ENCODE measurements around the gene STARD13. TPM values are rescaled to one million over a fixed set of nuclear protein-coding genes. Genes with fewer than 3 reads are reported as not detected.

The STARD13 gene
- total and polyA plus RNA-seq, 8 donors: 4.4 to 158 (median 44.0) TPM

- peaks cover 0 to 15% (median 5%) of the 10 kb centered on the region in 4 donors for H3K4me1 ChIP-seq
- H3K4me3 ChIP-seq: no peak overlapping the region
- no peaks in the 10 kb centered on the region for H3K36me3 ChIP-seq
- WGBS, 5 donors: 94 to 99% (median 95%) methylated on average over 1 of the region's 1 CpG
- peaks cover 0 to 3% (median 0%) of the 10 kb centered on the region in 4 donors for H3K9me3 ChIP-seq
- intact Hi-C loops (cut with DNase I; ENCODE audit: low total_unique reads): no loop called here
- no peak for TF ChIP-seq EP300 (IDR thresholded peaks at IDR 0.05)
- no peak for TF ChIP-seq POLR2AphosphoS5 (IDR thresholded peaks at IDR 0.05)
- TF ChIP-seq POLR2A (IDR thresholded peaks at IDR 0.05): no peak
- no peak for DNase-seq
- H3K27me3 ChIP-seq: no peaks in the 10 kb centered on the region
- no peak overlapping the region for H3K27ac ChIP-seq
These were observed 34.3 kb upstream of the STARD13 start for GRCh38 chr13:33319859-33320258.

DNA sequence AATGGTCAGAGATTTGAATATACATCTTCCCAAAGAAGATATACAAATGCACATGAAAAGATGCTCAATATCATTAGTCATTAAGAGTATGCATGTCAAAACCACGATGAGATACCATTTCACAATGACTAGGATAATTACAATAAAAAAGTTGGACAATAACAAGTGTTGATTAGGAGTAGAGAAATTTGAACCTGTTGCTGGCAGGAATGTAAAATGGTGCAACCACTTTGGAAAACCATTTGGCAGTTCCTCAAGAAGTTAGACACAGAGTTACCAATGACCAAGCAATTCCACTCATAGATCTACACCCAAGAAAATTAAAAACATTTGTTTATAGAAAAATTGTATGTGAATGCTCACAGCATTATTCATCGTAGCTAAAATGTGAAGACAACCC is 33.2 kb upstream of the STARD13 start:
- intact Hi-C loops (cut with DNase I; ENCODE audit: low total_unique reads): no loop called here

GRCh38 chr13:33318037-33318436 is 32.5 kb upstream of the STARD13 start:
- Histone ChIP-seq H3K4me1 (peaks cover 0 to 8% (median 0%) of the 10 kb centered on the region in 4 donors), H3K27me3 (no peaks in the 10 kb centered on the region), H3K4me3 (no peak overlapping the region), H3K27ac (no peak overlapping the region), H3K9me3 (peaks cover 0 to 3% (median 0%) of the 10 kb centered on the region in 4 donors), H3K36me3 (no peaks in the 10 kb centered on the region)
- DNase-seq: no peak
- no peak for TF ChIP-seq EP300 (IDR thresholded peaks at IDR 0.05)
- TF ChIP-seq, protein P1, sequence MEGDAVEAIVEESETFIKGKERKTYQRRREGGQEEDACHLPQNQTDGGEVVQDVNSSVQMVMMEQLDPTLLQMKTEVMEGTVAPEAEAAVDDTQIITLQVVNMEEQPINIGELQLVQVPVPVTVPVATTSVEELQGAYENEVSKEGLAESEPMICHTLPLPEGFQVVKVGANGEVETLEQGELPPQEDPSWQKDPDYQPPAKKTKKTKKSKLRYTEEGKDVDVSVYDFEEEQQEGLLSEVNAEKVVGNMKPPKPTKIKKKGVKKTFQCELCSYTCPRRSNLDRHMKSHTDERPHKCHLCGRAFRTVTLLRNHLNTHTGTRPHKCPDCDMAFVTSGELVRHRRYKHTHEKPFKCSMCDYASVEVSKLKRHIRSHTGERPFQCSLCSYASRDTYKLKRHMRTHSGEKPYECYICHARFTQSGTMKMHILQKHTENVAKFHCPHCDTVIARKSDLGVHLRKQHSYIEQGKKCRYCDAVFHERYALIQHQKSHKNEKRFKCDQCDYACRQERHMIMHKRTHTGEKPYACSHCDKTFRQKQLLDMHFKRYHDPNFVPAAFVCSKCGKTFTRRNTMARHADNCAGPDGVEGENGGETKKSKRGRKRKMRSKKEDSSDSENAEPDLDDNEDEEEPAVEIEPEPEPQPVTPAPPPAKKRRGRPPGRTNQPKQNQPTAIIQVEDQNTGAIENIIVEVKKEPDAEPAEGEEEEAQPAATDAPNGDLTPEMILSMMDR (IDR thresholded peaks at IDR 0.05): no peak
- no peak for TF ChIP-seq POLR2AphosphoS5 (IDR thresholded peaks at IDR 0.05)
- TF ChIP-seq POLR2A (IDR thresholded peaks at IDR 0.05): no peak
- WGBS, 5 donors: 91 to 94% (median 92%) methylated on average over 3 of the region's 3 CpGs
- intact Hi-C loops (cut with DNase I; ENCODE audit: low total_unique reads): no loop called here

More for the DNA sequence above, 33.2 kb upstream of the STARD13 start:
- WGBS, 5 donors: 86 to 94% (median 91%) methylated on average over 2 of the region's 2 CpGs
- Histone ChIP-seq H3K4me1 (peaks cover 0 to 12% (median 3%) of the 10 kb centered on the region in 4 donors), H3K4me3 (no peak overlapping the region), H3K27me3 (no peaks in the 10 kb centered on the region), H3K36me3 (no peaks in the 10 kb centered on the region), H3K9me3 (peaks cover 0 to 3% (median 0%) of the 10 kb centered on the region in 4 donors), H3K27ac (no peak overlapping the region)
- no peak for DNase-seq
- TF ChIP-seq, protein P1 (IDR thresholded peaks at IDR 0.05): no peak
- no peak for TF ChIP-seq POLR2AphosphoS5 (IDR thresholded peaks at IDR 0.05)
- TF ChIP-seq POLR2A (IDR thresholded peaks at IDR 0.05): no peak
- no peak for TF ChIP-seq EP300 (IDR thresholded peaks at IDR 0.05)

DNA sequence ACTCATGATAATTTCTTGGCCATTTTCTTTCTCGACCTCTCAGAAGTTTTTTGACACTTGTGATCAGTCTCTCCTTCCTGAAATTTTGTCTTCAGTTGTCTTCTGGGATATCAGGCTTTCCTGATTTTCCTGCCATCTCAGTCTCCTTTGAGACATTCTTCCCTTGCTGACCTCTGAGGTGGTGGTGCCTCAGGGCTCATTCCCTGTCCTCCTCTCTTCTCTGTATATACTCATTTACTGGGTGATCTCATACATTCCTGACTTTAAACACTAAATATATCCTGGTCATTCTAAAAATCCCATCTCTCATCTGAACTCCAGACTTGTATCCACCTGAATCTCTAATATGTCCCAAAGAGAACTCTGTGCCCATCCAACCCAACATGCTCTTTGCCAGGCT is 31.3 kb upstream of the STARD13 start:
- WGBS, 5 donors: 75 to 96% (median 88%) methylated on average over 1 of the region's 1 CpG
- no peaks in the 10 kb centered on the region for H3K36me3 ChIP-seq
- no peak for DNase-seq

DNA sequence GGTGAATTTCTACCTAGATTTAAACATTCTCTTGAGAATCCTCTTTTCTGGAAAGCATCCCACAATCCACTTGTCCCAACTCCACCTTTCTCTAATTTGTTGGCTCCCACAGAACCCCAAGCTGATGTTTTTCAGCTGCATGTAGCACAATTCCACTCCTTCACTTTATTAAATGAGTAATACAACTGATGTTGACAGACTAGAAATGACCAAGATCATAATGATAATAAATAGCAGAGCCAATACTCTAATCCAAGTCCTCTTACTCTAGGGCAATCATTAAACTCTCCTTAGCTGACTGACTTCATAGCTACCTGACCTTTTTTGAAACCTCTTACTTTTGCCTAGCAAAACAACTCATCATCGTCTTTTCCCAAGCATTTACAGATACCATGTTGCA is 27.9 kb upstream of the STARD13 start:
- no peak for TF ChIP-seq POLR2A (IDR thresholded peaks at IDR 0.05)
- TF ChIP-seq POLR2AphosphoS5 (IDR thresholded peaks at IDR 0.05): no peak
- TF ChIP-seq EP300 (IDR thresholded peaks at IDR 0.05): no peak
- TF ChIP-seq, protein P1 (IDR thresholded peaks at IDR 0.05): no peak
- Histone ChIP-seq H3K27me3 (no peaks in the 10 kb centered on the region), H3K9me3 (peaks cover 0 to 3% (median 0%) of the 10 kb centered on the region in 4 donors), H3K4me1 (peaks cover 0 to 16% (median 11%) of the 10 kb centered on the region in 4 donors), H3K36me3 (no peaks in the 10 kb centered on the region), H3K4me3 (no peak overlapping the region), H3K27ac (no peak overlapping the region)
- 91 to 97% (median 93%) methylated on average over 1 of the region's 1 CpG for WGBS, 5 donors
- intact Hi-C loops (cut with DNase I; ENCODE audit: low total_unique reads): no loop called here
- no peak for DNase-seq

More for the DNA sequence above, 31.3 kb upstream of the STARD13 start:
- TF ChIP-seq EP300 (IDR thresholded peaks at IDR 0.05) (no peak), POLR2A (IDR thresholded peaks at IDR 0.05) (no peak), POLR2AphosphoS5 (IDR thresholded peaks at IDR 0.05) (no peak)
- TF ChIP-seq, protein P1 (IDR thresholded peaks at IDR 0.05): no peak
- H3K4me3 ChIP-seq: no peak overlapping the region
- H3K4me1 ChIP-seq: peaks cover 0 to 10% (median 7%) of the 10 kb centered on the region in 4 donors
- intact Hi-C loops (cut with DNase I; ENCODE audit: low total_unique reads): no loop called here
- peaks cover 0 to 3% (median 0%) of the 10 kb centered on the region in 4 donors for H3K9me3 ChIP-seq
- H3K27me3 ChIP-seq: no peaks in the 10 kb centered on the region
- H3K27ac ChIP-seq: no peak overlapping the region

All from stomach (tissue), 9 donors.